WTC11 (cell line): Measurements from ENCODE around the gene UBA1.

Experiments used
- ATF3 ChIP-seq: sonication (generic); formaldehyde crosslinking; conservative IDR thresholded peaks from 2 replicates; pipeline ENCODE4 v1.8.1; 2022; ENCODE audit warnings: mild to moderate bottlenecking, missing genetic modification reagents
- ELF4 ChIP-seq: sonication (generic); formaldehyde crosslinking; IDR thresholded peaks from 2 replicates; pipeline ENCODE4 v1.8.1; 2022; ENCODE audit warnings: low read depth, mild to moderate bottlenecking, moderate library complexity, missing genetic modification reagents
- ETV6 ChIP-seq: sonication (generic); formaldehyde crosslinking; IDR thresholded peaks from 2 replicates; pipeline ENCODE4 v1.8.1; 2022; ENCODE audit warnings: mild to moderate bottlenecking, missing genetic modification reagents
- GTF2I ChIP-seq: fragments of 250-450 bp; sonication (Bioruptor Pico); conservative IDR thresholded peaks from 2 replicates; pipeline ENCODE4 v1.4.0; 2021; ENCODE audit warnings: mild to moderate bottlenecking
- MXD4 ChIP-seq: fragments of 250-450 bp; sonication (Bioruptor Pico); IDR thresholded peaks from 2 replicates; pipeline ENCODE4 v1.8.0; 2021; ENCODE audit warnings: mild to moderate bottlenecking, moderate library complexity, borderline replicate concordance
- RELA ChIP-seq: sonication (generic); formaldehyde crosslinking; IDR thresholded peaks from 2 replicates; pipeline ENCODE4 v1.8.1; 2022; ENCODE audit warnings: missing genetic modification reagents, mild to moderate bottlenecking, borderline replicate concordance
- SP1 ChIP-seq: sonication (generic); formaldehyde crosslinking; conservative IDR thresholded peaks from 2 replicates; pipeline ENCODE4 v1.8.1; 2022; ENCODE audit warnings: missing genetic modification reagents
- TEAD4 ChIP-seq: sonication (generic); formaldehyde crosslinking; IDR thresholded peaks from 2 replicates; pipeline ENCODE4 v1.8.0; 2022; ENCODE audit warnings: mild to moderate bottlenecking, missing genetic modification reagents
- TF ChIP-seq, protein P1 (sequence below): fragments of 200-600 bp; IDR thresholded peaks from 2 replicates; pipeline ENCODE4 v1.8.0; 2022; ENCODE audit warnings: antibody characterized with exemption
- TF ChIP-seq, protein P2 (sequence below): sonication (generic); formaldehyde crosslinking; IDR thresholded peaks from 2 replicates; pipeline ENCODE4 v1.8.1; 2023; ENCODE audit warnings: mild to moderate bottlenecking, missing genetic modification reagents, moderate library complexity
- TF ChIP-seq, protein P3 (sequence below): sonication (generic); formaldehyde crosslinking; IDR thresholded peaks from 2 replicates; pipeline ENCODE4 v1.8.0; 2022; ENCODE audit warnings: mild to moderate bottlenecking, missing genetic modification reagents
- TF ChIP-seq, protein P4 (sequence below): sonication (generic); formaldehyde crosslinking; IDR thresholded peaks from 2 replicates; pipeline ENCODE4 v1.8.1; 2023; ENCODE audit warnings: mild to moderate bottlenecking, moderate library complexity, missing genetic modification reagents

DNA sequence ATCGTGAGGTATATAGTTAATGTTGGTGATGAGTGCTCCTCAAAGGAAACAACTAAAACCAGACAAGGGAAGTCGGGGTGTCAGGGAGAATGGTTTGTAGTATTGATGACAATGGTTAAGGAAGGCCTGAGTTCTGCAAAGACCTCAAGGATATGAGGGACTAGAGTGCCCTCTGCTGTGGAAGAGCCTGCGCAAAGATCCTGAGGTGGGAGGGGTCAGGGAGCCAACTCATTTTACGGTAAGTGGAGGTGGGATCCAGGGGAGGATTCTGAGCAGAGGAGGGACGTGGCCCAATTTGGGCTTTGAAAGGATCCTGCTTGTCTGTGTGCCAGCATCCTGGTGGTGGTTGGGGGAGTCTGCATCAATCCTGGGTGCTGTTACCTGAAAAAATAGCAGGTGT, 11.3 kb downstream of the UBA1 start:
- TF ChIP-seq SP1 (CRISPR knock-in tag) = no peak
- no peak for TF ChIP-seq ELF4
- TF ChIP-seq, protein P1, sequence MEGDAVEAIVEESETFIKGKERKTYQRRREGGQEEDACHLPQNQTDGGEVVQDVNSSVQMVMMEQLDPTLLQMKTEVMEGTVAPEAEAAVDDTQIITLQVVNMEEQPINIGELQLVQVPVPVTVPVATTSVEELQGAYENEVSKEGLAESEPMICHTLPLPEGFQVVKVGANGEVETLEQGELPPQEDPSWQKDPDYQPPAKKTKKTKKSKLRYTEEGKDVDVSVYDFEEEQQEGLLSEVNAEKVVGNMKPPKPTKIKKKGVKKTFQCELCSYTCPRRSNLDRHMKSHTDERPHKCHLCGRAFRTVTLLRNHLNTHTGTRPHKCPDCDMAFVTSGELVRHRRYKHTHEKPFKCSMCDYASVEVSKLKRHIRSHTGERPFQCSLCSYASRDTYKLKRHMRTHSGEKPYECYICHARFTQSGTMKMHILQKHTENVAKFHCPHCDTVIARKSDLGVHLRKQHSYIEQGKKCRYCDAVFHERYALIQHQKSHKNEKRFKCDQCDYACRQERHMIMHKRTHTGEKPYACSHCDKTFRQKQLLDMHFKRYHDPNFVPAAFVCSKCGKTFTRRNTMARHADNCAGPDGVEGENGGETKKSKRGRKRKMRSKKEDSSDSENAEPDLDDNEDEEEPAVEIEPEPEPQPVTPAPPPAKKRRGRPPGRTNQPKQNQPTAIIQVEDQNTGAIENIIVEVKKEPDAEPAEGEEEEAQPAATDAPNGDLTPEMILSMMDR = no peak
- TF ChIP-seq RELA = no peak
- TF ChIP-seq MXD4 (CRISPR knock-in tag) = no peak
- TF ChIP-seq, protein P2, sequence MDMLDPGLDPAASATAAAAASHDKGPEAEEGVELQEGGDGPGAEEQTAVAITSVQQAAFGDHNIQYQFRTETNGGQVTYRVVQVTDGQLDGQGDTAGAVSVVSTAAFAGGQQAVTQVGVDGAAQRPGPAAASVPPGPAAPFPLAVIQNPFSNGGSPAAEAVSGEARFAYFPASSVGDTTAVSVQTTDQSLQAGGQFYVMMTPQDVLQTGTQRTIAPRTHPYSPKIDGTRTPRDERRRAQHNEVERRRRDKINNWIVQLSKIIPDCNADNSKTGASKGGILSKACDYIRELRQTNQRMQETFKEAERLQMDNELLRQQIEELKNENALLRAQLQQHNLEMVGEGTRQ = no peak
- TF ChIP-seq, protein P3, sequence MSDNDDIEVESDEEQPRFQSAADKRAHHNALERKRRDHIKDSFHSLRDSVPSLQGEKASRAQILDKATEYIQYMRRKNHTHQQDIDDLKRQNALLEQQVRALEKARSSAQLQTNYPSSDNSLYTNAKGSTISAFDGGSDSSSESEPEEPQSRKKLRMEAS (CRISPR knock-in tag) = no peak
- no peak for TF ChIP-seq ETV6
- TF ChIP-seq, protein P4, sequence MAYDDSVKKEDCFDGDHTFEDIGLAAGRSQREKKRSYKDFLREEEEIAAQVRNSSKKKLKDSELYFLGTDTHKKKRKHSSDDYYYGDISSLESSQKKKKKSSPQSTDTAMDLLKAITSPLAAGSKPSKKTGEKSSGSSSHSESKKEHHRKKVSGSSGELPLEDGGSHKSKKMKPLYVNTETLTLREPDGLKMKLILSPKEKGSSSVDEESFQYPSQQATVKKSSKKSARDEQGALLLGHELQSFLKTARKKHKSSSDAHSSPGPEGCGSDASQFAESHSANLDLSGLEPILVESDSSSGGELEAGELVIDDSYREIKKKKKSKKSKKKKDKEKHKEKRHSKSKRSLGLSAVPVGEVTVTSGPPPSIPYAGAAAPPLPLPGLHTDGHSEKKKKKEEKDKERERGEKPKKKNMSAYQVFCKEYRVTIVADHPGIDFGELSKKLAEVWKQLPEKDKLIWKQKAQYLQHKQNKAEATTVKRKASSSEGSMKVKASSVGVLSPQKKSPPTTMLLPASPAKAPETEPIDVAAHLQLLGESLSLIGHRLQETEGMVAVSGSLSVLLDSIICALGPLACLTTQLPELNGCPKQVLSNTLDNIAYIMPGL (CRISPR knock-in tag) = no peak
- TF ChIP-seq TEAD4 (CRISPR knock-in tag) = no peak
- TF ChIP-seq ATF3 = no peak
- TF ChIP-seq GTF2I (CRISPR knock-in tag) = no peak
